ENCODE results near the gene NDST1. TPM values are rescaled to one million over a fixed set of nuclear protein-coding genes. Genes with fewer than 3 reads are reported as not detected.

The NDST1 gene
- total and polyA plus RNA-seq, 10 of the 15 experiments (the other 5 are each of a cell fraction or from before 2014, with no cell fraction given), result 0.20 to 53.5 (median 12.9) TPM

DNA sequence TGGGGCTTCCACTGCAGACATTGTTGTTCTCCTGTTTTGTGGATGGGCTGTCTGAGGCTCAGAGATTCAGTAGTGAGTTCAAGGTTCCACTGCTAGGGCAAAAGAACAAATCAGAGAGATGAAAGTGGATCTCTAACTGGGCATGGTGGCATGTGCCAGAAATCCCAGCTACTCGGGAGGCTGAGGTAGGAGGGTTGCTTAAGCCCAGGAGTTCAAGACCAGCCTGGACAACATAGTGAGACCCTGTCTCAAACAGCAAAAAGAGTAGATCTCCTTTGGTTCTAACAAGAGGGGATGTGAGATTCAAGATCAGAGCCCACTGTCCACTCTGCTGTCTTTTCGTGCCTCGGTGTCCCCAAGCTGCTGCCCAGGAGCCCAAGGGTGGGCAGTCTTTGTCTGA is 11.8 kb upstream of the NDST1 start:
- intact Hi-C loops (cut with micrococcal nuclease; ENCODE audit: unreplicated experiment), result no loop called here
- Histone ChIP-seq H3K79me2 (ENCODE audit: control insufficient read depth, insufficient read depth, low read length) (peaks cover 18% of the 10 kb centered on the region), H3K4me2 (ENCODE audit: control insufficient read depth, insufficient read depth) (no peak overlapping the region), H3K27ac (ENCODE audit: control insufficient read depth, insufficient read depth) (no peak overlapping the region), H3K4me3 (no peak overlapping the region), H3K9ac (ENCODE audit: control insufficient read depth, insufficient read depth, low read length) (no peak overlapping the region), H3K9me3 (replicated peaks; ENCODE audit: control insufficient read depth, insufficient read depth, low read length) (no peaks in the 10 kb centered on the region), H3K4me1 (ENCODE audit: control insufficient read depth, insufficient read depth, low read length) (peaks cover 5% of the 10 kb centered on the region), H3K36me3 (ENCODE audit: control insufficient read depth in 2 of 2, insufficient read depth in 2 of 2, low read length in 1 of 2) (peaks cover 10 to 14% of the 10 kb centered on the region in 2 experiments; a peak in 3 of 4 replicates), H3K27me3 (replicated peaks in 1 of 2; ENCODE audit: control insufficient read depth in 2 of 2, insufficient read depth in 2 of 2, low read length in 1 of 2) (no peaks in the 10 kb centered on the region), H2AFZ (ENCODE audit: control insufficient read depth, low read depth, low read length) (no peak overlapping the region), H4K20me1 (ENCODE audit: control insufficient read depth, insufficient read depth) (peaks cover 3% of the 10 kb centered on the region; the same call in 1 of the 2 replicates)
- FAIRE-seq (no peak), DNase-seq (ENCODE audit: low read depth, low spot score) (no peak), ATAC-seq (no peak)
- in situ Hi-C loops (cut with MboI), result no loop called here
- SMC1A ChIA-PET (ENCODE audit: uncharacterized antibody, unreplicated experiment), result no interaction called here
- TF ChIP-seq NR2C1 (IDR thresholded peaks at IDR 0.05), result no peak
- CTCF ChIA-PET, result interaction anchor here (1.3 to 2.4 kb wide), 4 partner anchors 9 to 64 kb away, joined by 3 to 7 read pairs (median 3); partner anchors contain the start of gene RPS14
- POLR2A ChIA-PET, result no interaction called here
- no TSS peak for BruUV-seq (replicated peaks)
- 95% methylated on average over 3 of the region's 3 CpGs for WGBS (ENCODE audit: insufficient coverage, insufficient replicate concordance, low lambda C conversion rate, missing lambda C conversion rate)
- RAD21 ChIA-PET (ENCODE audit: unreplicated experiment), result interaction anchor here (0.5 kb wide), 1 partner anchor 16 kb away, joined by 3 read pairs; no protein-coding TSS in a partner anchor

DNA sequence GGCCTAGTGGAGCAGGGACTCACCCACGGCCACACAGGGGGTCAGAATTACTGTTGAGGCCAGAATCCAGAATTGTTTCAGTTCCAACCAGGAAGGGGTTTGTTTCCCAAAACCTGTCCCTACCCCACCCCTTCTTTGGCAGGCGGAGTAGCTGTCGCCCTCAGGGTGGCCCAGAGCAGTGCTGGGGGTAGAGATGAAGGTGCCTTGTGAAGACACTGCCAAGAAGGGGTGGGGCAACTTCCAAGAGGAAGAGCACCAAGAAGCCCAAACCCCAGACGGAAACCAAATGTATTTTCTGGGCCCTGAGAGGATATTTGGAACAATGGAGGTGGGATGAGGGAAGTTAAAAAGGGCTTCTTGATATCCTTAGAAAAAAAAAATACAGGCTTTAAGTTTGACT is 11.4 kb upstream of the NDST1 start:
- no peak for ATAC-seq
- H3K9me3 ChIP-seq (replicated peaks; ENCODE audit: control insufficient read depth, insufficient read depth, low read length), result no peaks in the 10 kb centered on the region
- SMC1A ChIA-PET (ENCODE audit: uncharacterized antibody, unreplicated experiment), result no interaction called here
- no TSS peak for BruUV-seq (replicated peaks)
- H3K36me3 ChIP-seq (ENCODE audit: control insufficient read depth in 2 of 2, insufficient read depth in 2 of 2, low read length in 1 of 2), result peaks cover 10 to 18% of the 10 kb centered on the region in 2 experiments; a peak in 3 of 4 replicates
- FAIRE-seq, result no peak
- no peak overlapping the region for H3K9ac ChIP-seq (ENCODE audit: control insufficient read depth, insufficient read depth, low read length)
- H3K79me2 ChIP-seq (ENCODE audit: control insufficient read depth, insufficient read depth, low read length), result peaks cover 14% of the 10 kb centered on the region
- H3K4me2 ChIP-seq (ENCODE audit: control insufficient read depth, insufficient read depth), result no peak overlapping the region
- in situ Hi-C loops (cut with MboI), result no loop called here
- intact Hi-C loops (cut with micrococcal nuclease; ENCODE audit: unreplicated experiment), result no loop called here
- TF ChIP-seq IKZF2 (IDR thresholded peaks at IDR 0.05) (no peak), ZNF24 (IDR thresholded peaks at IDR 0.05) (no peak), MTA2 (IDR thresholded peaks at IDR 0.05; ENCODE audit: low read depth) (no peak)
- TF ChIP-seq, protein P1, sequence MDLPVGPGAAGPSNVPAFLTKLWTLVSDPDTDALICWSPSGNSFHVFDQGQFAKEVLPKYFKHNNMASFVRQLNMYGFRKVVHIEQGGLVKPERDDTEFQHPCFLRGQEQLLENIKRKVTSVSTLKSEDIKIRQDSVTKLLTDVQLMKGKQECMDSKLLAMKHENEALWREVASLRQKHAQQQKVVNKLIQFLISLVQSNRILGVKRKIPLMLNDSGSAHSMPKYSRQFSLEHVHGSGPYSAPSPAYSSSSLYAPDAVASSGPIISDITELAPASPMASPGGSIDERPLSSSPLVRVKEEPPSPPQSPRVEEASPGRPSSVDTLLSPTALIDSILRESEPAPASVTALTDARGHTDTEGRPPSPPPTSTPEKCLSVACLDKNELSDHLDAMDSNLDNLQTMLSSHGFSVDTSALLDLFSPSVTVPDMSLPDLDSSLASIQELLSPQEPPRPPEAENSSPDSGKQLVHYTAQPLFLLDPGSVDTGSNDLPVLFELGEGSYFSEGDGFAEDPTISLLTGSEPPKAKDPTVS (IDR thresholded peaks at IDR 0.05; ENCODE audit: low read depth, low read length), result no peak
- H3K27me3 ChIP-seq (replicated peaks in 1 of 2; ENCODE audit: control insufficient read depth in 2 of 2, insufficient read depth in 2 of 2, low read length in 1 of 2), result no peaks in the 10 kb centered on the region
- no peak overlapping the region for H3K27ac ChIP-seq (ENCODE audit: control insufficient read depth, insufficient read depth)
- RAD21 ChIA-PET (ENCODE audit: unreplicated experiment), result interaction anchor here (0.7 kb wide), 1 partner anchor 46 kb away, joined by 3 read pairs; no protein-coding TSS in a partner anchor
- peaks cover 3% of the 10 kb centered on the region; the same call in 1 of the 2 replicates for H4K20me1 ChIP-seq (ENCODE audit: control insufficient read depth, insufficient read depth)
- H2AFZ ChIP-seq (ENCODE audit: control insufficient read depth, low read depth, low read length), result no peak overlapping the region
- CTCF ChIA-PET, result interaction anchor here (1.3 to 2.4 kb wide), 4 partner anchors 9 to 64 kb away, joined by 3 to 7 read pairs (median 3); partner anchors contain the start of gene RPS14
- H3K4me1 ChIP-seq (ENCODE audit: control insufficient read depth, insufficient read depth, low read length), result peaks cover under 1% of the 10 kb centered on the region; the same call in 1 of the 2 replicates
- DNase-seq (ENCODE audit: low read depth, low spot score), result no peak
- WGBS (ENCODE audit: insufficient coverage, insufficient replicate concordance, low lambda C conversion rate, missing lambda C conversion rate), result 87% methylated on average over 4 of the region's 4 CpGs
- no peak overlapping the region for H3K4me3 ChIP-seq
- POLR2A ChIA-PET, result no interaction called here

All from GM12878 (cell line).